ENCODE data around the gene PELO.
A peak's percentile ranks its signal among the peaks of the same experiment; 100 is the strongest.

PELO gene

DNA sequence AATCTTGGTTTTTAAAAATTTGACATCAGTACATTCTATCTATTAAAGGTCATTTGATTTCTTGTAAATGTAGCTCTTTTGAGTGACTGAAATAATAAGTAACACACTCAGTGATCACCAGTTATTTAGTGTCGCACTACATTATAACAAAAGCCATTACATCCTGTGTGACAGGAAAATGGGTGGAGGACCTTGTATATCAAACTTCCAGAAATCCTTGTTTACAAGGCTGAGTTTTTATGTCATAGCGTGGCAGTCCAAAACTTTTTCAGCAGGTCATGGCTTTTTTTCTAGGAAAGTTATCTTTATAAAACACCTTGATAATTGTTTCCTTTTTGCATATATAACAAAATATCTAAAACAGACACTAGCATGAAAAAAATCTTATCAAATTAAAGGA, 14.4 kb upstream of the PELO start:
- H3K36me3 ChIP-seq (ENCODE audit: insufficient read depth, low read length): no peaks in the 10 kb centered on the region
- no peak overlapping the region for H3K27ac ChIP-seq (ENCODE audit: low read depth, low read length)

DNA sequence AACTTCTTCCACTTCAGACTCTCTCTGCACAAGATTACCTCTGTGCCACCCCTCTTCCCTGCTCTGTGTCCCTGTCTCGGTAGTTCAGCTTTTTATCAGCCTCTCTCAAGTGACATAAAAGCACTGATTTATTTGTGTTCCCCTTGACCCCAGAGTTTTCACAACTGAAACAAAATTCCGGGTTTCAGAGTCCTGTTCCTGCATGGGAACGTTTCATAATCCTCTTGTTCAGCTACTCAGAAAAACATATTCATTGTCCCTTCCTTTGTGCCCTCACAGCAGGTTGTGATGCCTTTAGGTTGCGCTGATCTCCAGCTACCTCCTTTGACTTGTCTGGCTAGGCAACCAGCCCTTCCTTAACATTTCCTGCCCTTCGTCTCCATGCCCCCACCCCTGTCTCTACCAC, 13.7 kb upstream of the PELO start:
- Histone ChIP-seq H3K4me3 (ENCODE audit: low read depth in 1 of 2, low read length in 2 of 2) (no peak overlapping the region), H3K9ac (ENCODE audit: low read length) (no peak overlapping the region), H3K27me3 (ENCODE audit: control insufficient read depth in 1 of 2, insufficient read depth in 2 of 2, low read length in 2 of 2) (no peaks in the 10 kb centered on the region), H3K27ac (ENCODE audit: low read depth, low read length) (no peak overlapping the region), H3K4me1 (ENCODE audit: insufficient read depth, low read length) (no peaks in the 10 kb centered on the region), H3K9me3 (ENCODE audit: low read length) (no peaks in the 10 kb centered on the region), H3K36me3 (ENCODE audit: insufficient read depth, low read length) (no peaks in the 10 kb centered on the region)

More for the DNA sequence above, 14.4 kb upstream of the PELO start:
- H3K4me3 ChIP-seq (ENCODE audit: low read depth in 1 of 2, low read length in 2 of 2): no peak overlapping the region
- H3K27me3 ChIP-seq (ENCODE audit: control insufficient read depth in 1 of 2, insufficient read depth in 2 of 2, low read length in 2 of 2): no peaks in the 10 kb centered on the region
- no peak overlapping the region for H3K9ac ChIP-seq (ENCODE audit: low read length)
- H3K9me3 ChIP-seq (ENCODE audit: low read length): no peaks in the 10 kb centered on the region
- no peaks in the 10 kb centered on the region for H3K4me1 ChIP-seq (ENCODE audit: insufficient read depth, low read length)

DNA sequence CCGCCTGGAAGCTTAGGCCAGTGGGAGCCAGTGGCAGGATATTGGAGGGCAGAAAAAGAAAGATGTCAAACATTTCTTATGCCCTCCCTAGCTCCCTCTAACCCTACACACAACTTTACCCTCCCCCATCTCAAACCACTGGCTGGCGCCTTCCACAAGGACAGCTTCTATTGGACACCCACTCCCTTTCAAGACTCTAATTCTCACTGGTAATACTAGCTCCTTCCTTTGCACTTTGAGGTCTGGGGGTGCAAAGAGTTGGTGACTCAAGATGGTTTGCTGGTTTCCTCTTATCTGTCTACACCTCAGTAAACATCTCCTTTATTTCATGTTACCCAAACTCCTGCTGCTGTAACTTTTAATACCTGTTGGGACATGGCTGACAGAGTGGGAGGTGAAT, 11.6 kb upstream of the PELO start:
- no peaks in the 10 kb centered on the region for H3K4me1 ChIP-seq (ENCODE audit: insufficient read depth, low read length)
- no peaks in the 10 kb centered on the region for H3K9me3 ChIP-seq (ENCODE audit: low read length)
- no peak overlapping the region for H3K4me3 ChIP-seq (ENCODE audit: low read depth in 1 of 2, low read length in 2 of 2)
- H3K27me3 ChIP-seq (ENCODE audit: control insufficient read depth in 1 of 2, insufficient read depth in 2 of 2, low read length in 2 of 2): no peaks in the 10 kb centered on the region
- H3K27ac ChIP-seq (ENCODE audit: low read depth, low read length): no peak overlapping the region
- H3K9ac ChIP-seq (ENCODE audit: low read length): no peak overlapping the region
- no peaks in the 10 kb centered on the region for H3K36me3 ChIP-seq (ENCODE audit: insufficient read depth, low read length)

DNA sequence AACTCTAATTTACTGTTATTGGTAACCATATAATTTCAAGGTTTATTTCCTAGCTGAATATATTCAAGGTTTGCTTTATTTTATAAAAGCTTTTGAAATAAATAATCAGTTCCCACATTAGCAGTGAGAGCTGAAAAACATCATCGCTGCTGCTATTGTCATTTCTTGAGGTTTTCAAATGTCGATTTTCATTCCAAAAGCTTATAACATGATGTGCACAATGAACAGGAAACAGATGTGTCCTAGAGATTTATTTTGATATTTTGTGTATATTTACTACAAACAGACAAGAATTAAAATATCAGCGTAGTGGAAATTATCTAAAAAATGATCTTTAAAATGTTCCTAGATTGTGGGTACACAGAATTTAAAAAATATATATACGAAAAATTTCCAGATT, 10.5 kb upstream of the PELO start:
- H3K4me1 ChIP-seq (ENCODE audit: insufficient read depth, low read length): no peaks in the 10 kb centered on the region
- H3K27ac ChIP-seq (ENCODE audit: low read depth, low read length): no peak overlapping the region
- H3K9me3 ChIP-seq (ENCODE audit: low read length): no peaks in the 10 kb centered on the region
- no peaks in the 10 kb centered on the region for H3K27me3 ChIP-seq (ENCODE audit: control insufficient read depth in 1 of 2, insufficient read depth in 2 of 2, low read length in 2 of 2)
- no peak overlapping the region for H3K4me3 ChIP-seq (ENCODE audit: low read depth in 1 of 2, low read length in 2 of 2)
- no peaks in the 10 kb centered on the region for H3K36me3 ChIP-seq (ENCODE audit: insufficient read depth, low read length)
- no peak overlapping the region for H3K9ac ChIP-seq (ENCODE audit: low read length)

DNA sequence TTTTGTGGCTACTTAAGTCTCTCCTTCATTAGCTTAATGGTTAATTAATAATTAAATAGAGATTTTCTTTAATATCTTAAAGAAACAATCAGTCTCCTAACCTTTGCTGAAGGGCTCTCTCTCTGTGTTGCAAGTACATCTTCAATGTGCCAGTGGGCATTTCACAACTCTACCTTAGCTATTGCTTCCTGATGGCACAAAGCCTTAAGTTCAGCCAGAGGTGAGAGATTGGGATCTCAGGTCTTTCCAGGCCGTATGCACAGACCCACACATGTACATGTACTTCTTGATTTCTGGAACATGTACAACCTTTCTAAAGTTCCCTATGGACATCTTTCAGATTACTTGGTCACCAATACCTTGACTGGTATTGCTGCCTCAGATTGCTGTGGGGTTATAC, 8.9 kb upstream of the PELO start:
- no peaks in the 10 kb centered on the region for H3K9me3 ChIP-seq (ENCODE audit: low read length)
- no peaks in the 10 kb centered on the region for H3K36me3 ChIP-seq (ENCODE audit: insufficient read depth, low read length)
- no peaks in the 10 kb centered on the region for H3K4me1 ChIP-seq (ENCODE audit: insufficient read depth, low read length)
- no peaks in the 10 kb centered on the region for H3K27me3 ChIP-seq (ENCODE audit: control insufficient read depth in 1 of 2, insufficient read depth in 2 of 2, low read length in 2 of 2)
- no peak overlapping the region for H3K4me3 ChIP-seq (ENCODE audit: low read depth in 1 of 2, low read length in 2 of 2)
- no peak overlapping the region for H3K27ac ChIP-seq (ENCODE audit: low read depth, low read length)
- H3K9ac ChIP-seq (ENCODE audit: low read length): no peak overlapping the region

DNA sequence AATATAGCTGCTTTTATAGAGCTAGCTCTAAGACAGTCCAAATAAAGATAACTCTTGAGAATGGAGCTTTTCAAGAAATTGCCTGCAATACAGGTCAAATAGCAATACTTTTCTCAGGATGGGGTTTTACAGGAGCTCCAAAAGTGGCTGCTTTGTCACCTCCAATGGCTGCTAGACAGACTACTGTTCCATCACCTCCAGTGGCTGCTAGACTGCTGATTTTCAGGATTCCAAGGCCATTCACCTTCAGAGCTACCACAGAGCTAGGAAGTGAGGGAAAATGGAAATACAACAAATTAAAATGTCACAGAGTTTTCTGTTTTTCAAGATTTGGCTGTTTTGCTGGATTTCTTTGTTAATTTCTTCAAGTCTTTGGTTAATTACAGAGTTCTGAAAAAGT, 8.5 kb upstream of the PELO start:
- Histone ChIP-seq H3K9me3 (ENCODE audit: low read length) (no peaks in the 10 kb centered on the region), H3K9ac (ENCODE audit: low read length) (no peak overlapping the region), H3K4me1 (ENCODE audit: insufficient read depth, low read length) (no peaks in the 10 kb centered on the region), H3K27ac (ENCODE audit: low read depth, low read length) (no peak overlapping the region), H3K4me3 (ENCODE audit: low read depth in 1 of 2, low read length in 2 of 2) (no peak overlapping the region), H3K27me3 (ENCODE audit: control insufficient read depth in 1 of 2, insufficient read depth in 2 of 2, low read length in 2 of 2) (no peaks in the 10 kb centered on the region), H3K36me3 (ENCODE audit: insufficient read depth, low read length) (no peaks in the 10 kb centered on the region)

DNA sequence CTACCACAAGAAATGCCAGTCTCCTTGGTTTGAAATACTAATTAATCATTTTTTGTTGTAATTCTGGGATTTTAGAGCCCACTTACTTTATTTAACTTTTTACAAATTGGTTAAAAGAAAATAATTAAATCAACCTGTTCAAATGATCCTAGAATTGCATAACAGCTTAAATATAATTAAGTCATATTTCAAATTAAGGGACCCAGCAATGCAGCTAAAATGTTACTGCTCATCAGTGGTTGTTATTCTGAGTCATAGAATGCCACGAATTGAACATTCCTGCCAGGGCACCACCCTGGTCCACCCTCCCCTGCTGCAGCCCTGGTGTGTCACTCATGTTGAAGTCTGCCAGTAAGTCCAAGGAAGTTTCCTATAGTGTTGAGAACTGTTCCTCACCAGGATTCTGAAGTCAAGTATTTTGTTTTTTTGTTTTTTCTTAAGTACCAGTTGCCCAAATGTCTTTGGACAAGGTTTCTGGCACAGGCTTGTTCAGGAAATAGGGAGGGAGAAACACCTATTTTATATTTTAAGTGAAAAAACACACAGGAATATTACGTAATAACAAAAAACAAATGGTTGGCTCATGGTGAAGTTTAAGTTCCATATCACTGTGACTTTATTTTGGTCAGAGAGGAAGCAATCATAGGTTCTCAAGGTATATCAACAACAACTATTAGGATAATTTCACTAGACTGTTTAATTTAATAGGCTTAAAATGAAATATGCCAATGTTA, 4.3 kb upstream of the PELO start:
- Histone ChIP-seq H3K27me3 (ENCODE audit: control insufficient read depth in 1 of 2, insufficient read depth in 2 of 2, low read length in 2 of 2) (no peaks in the 10 kb centered on the region), H3K9me3 (ENCODE audit: low read length) (no peaks in the 10 kb centered on the region), H3K4me3 (ENCODE audit: low read depth in 1 of 2, low read length in 2 of 2) (no peak overlapping the region), H3K9ac (ENCODE audit: low read length) (no peak overlapping the region), H3K36me3 (ENCODE audit: insufficient read depth, low read length) (no peaks in the 10 kb centered on the region), H3K4me1 (ENCODE audit: insufficient read depth, low read length) (peaks cover 8% of the 10 kb centered on the region), H3K27ac (ENCODE audit: low read depth, low read length) (no peak overlapping the region)

DNA sequence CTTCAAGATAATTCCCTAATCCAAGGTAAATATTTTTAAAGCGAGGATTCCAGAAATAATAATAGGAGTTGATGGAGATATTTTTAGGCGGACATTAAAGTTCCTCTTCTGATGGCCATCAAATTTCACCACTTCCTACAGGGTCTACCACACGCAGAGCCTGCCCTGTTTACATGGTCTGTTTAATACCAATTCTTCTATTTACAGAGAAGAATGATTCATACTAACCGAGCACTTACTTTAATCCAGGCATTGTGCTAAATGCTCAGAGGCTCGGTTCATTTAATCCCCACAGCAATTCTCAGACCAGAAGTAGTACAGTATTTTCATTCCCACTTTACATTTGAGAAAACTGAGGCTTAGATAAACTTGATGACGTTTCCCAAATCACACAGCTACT, 3.0 kb upstream of the PELO start:
- Histone ChIP-seq H3K27me3 (ENCODE audit: control insufficient read depth in 1 of 2, insufficient read depth in 2 of 2, low read length in 2 of 2) (no peaks in the 10 kb centered on the region), H3K9me3 (ENCODE audit: low read length) (no peaks in the 10 kb centered on the region), H3K27ac (ENCODE audit: low read depth, low read length) (no peak overlapping the region), H3K36me3 (ENCODE audit: insufficient read depth, low read length) (no peaks in the 10 kb centered on the region), H3K4me3 (ENCODE audit: low read depth in 1 of 2, low read length in 2 of 2) (no peak overlapping the region), H3K4me1 (ENCODE audit: insufficient read depth, low read length) (peaks cover 8% of the 10 kb centered on the region), H3K9ac (ENCODE audit: low read length) (no peak overlapping the region)

DNA sequence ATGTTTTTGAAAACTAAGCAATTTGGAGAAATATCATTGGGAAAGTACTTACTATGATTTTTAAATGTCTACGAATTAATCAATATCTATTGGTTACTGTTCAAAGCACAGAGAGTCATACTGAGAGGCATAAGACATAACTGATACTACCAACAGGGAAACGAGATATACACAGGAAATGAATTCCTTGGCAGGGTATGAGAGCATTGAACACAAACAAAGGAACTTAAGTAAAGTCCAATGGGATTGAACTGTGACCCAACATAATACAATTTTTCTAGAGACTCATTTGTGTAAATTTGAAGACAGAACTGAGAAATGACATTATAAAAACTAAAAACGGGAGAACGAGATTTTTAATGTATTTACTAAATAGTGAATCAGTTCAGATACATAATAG, 1.3 kb upstream of the PELO start:
- Histone ChIP-seq H3K4me1 (ENCODE audit: insufficient read depth, low read length) (peaks cover 17% of the 10 kb centered on the region), H3K4me3 (ENCODE audit: low read depth in 1 of 2, low read length in 2 of 2) (no peak overlapping the region), H3K36me3 (ENCODE audit: insufficient read depth, low read length) (no peaks in the 10 kb centered on the region), H3K9me3 (ENCODE audit: low read length) (no peaks in the 10 kb centered on the region), H3K9ac (ENCODE audit: low read length) (no peak overlapping the region), H3K27me3 (ENCODE audit: control insufficient read depth in 1 of 2, insufficient read depth in 2 of 2, low read length in 2 of 2) (no peaks in the 10 kb centered on the region), H3K27ac (ENCODE audit: low read depth, low read length) (peak overlapping the region; percentile 85)

DNA sequence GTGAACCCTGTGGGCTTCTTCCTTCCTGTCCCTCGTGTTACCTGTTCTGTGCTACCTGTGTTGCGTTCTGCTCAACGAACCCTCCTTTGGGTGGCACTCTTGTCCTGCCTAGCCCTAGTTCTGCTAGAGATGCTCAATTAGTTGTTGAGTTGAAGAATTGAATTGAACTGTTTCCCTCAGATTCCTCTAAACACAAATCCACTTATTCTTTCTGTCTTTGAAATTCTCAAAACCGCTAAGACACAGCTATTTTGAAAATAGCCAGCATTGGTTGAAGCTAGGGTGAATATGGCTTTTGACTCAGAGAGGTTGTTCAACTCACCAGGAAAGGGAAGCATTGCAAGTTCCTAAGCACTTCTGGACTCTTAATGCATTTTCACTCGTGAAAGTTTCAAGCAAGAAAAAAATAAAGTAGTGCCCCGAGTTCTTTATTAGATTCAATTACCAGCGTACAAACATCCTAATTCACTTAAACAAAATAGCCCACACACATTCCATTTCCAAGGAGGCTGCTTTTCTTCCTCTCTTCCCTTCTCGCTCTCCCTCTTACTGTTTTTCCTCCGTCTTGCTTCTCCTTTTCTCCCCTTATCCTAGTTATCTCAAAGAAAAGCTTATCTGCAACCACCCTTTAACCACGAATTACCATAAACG, 642 bp upstream of the PELO start:
- H3K9ac ChIP-seq (ENCODE audit: low read length): peak overlapping the region; percentile 69
- peak overlapping the region; percentile 78 to 92 for H3K4me3 ChIP-seq (ENCODE audit: low read depth in 1 of 2, low read length in 2 of 2)
- H3K36me3 ChIP-seq (ENCODE audit: insufficient read depth, low read length): no peaks in the 10 kb centered on the region
- no peaks in the 10 kb centered on the region for H3K27me3 ChIP-seq (ENCODE audit: control insufficient read depth in 1 of 2, insufficient read depth in 2 of 2, low read length in 2 of 2)
- no peaks in the 10 kb centered on the region for H3K9me3 ChIP-seq (ENCODE audit: low read length)
- peak overlapping the region; percentile 85 for H3K27ac ChIP-seq (ENCODE audit: low read depth, low read length)
- peaks cover 17% of the 10 kb centered on the region for H3K4me1 ChIP-seq (ENCODE audit: insufficient read depth, low read length)

DNA sequence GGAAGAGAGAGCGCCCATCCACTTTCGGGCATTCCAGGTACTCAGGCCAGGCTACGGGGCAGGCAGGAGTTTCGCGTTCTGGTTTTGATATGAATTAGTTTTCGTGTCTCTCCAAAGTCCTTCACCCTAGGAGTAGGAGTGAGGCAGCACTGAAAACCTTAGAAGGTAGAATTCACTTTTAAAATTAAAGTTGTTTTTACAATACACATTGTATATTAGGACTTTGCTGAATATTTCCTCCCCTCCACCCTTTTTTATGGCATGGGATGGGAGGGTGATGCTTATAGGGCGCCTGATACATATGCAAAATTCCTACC, 747 bp downstream of the PELO start:
- H3K4me3 ChIP-seq (ENCODE audit: low read depth in 1 of 2, low read length in 2 of 2): peak overlapping the region; percentile 78 to 92
- H3K27me3 ChIP-seq (ENCODE audit: control insufficient read depth in 1 of 2, insufficient read depth in 2 of 2, low read length in 2 of 2): no peaks in the 10 kb centered on the region
- peak overlapping the region; percentile 85 for H3K27ac ChIP-seq (ENCODE audit: low read depth, low read length)
- no peaks in the 10 kb centered on the region for H3K36me3 ChIP-seq (ENCODE audit: insufficient read depth, low read length)
- H3K4me1 ChIP-seq (ENCODE audit: insufficient read depth, low read length): peaks cover 25% of the 10 kb centered on the region
- H3K9me3 ChIP-seq (ENCODE audit: low read length): no peaks in the 10 kb centered on the region
- H3K9ac ChIP-seq (ENCODE audit: low read length): peak overlapping the region; percentile 81

DNA sequence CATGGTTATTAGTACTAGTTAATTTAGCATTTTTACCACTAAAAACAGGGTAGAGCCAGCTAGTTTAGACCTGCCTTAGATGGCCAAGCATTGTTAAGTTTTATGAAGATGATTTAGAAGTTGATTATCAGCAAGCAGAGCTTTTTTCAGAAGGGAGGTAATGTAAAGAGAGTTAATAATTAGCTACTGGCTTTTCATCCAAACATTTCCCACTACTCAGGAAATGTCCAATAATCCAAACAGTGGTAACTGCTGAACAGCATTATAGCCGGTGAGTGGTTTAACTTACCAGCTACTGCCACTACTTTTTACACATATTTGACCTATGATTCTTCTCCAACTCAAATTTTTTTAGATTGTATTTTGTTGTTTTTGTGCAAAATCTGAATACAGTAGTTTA, 1.7 kb downstream of the PELO start:
- Histone ChIP-seq H3K4me3 (ENCODE audit: low read depth in 1 of 2, low read length in 2 of 2) (peak overlapping the region; percentile 78 to 92), H3K27me3 (ENCODE audit: control insufficient read depth in 1 of 2, insufficient read depth in 2 of 2, low read length in 2 of 2) (no peaks in the 10 kb centered on the region), H3K4me1 (ENCODE audit: insufficient read depth, low read length) (peaks cover 26% of the 10 kb centered on the region), H3K36me3 (ENCODE audit: insufficient read depth, low read length) (no peaks in the 10 kb centered on the region), H3K9ac (ENCODE audit: low read length) (peak overlapping the region; percentile 81), H3K9me3 (ENCODE audit: low read length) (no peaks in the 10 kb centered on the region), H3K27ac (ENCODE audit: low read depth, low read length) (peak overlapping the region; percentile 85)
